Measurements from ENCODE around the gene ZSWIM8.

- TF ChIP-seq EGR1 (IDR thresholded peaks at IDR 0.05; ENCODE audit: borderline replicate concordance, low read depth, low read length) (no peak), POLR2AphosphoS5 (IDR thresholded peaks at IDR 0.05; ENCODE audit: low read depth, low read length) (no peak), JUN (IDR thresholded peaks at IDR 0.05; ENCODE audit: low read depth, low read length) (no peak)
Observed at GRCh38 chr10:73813333-73813732, 27.9 kb downstream of the ZSWIM8 start.
